ENCODE results near the gene PDZRN4.
"Not testable (repeated sequence)": the region's sequence is repeated elsewhere in the genome, so short reads cannot be mapped to it uniquely, and the experiment has no call there.

Gene PDZRN4

GRCh38 chr12:41548926-41549325 is 360.8 kb downstream of the PDZRN4 start:
- in situ Hi-C loops (cut with MboI; ENCODE audit: low sequenced_read_pairs) = no loop called here

DNA sequence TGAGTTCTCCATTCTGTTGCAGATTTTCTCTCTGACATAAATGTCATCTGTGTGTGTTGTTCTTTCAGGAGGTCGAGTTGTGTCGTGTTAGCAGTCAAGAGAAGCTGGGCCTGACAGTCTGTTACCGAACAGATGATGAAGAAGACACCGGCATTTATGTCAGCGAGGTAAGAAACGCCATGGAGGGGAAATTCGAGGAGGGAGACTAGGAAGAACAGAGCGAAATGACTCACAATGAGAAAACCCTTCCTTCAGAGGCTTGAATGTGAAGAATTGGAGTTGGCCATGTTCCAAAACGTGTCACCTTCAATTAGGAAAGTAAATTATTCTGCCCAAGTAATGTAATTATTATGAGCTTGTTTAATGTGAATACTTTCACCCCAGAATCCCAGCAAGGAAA is 364.5 kb downstream of the PDZRN4 start:
- in situ Hi-C loops (cut with MboI; ENCODE audit: low sequenced_read_pairs) = no loop called here

- in situ Hi-C loops (cut with MboI; ENCODE audit: low sequenced_read_pairs) = no loop called here
These were observed 368.1 kb downstream of the PDZRN4 start for GRCh38 chr12:41556176-41556575.

DNA sequence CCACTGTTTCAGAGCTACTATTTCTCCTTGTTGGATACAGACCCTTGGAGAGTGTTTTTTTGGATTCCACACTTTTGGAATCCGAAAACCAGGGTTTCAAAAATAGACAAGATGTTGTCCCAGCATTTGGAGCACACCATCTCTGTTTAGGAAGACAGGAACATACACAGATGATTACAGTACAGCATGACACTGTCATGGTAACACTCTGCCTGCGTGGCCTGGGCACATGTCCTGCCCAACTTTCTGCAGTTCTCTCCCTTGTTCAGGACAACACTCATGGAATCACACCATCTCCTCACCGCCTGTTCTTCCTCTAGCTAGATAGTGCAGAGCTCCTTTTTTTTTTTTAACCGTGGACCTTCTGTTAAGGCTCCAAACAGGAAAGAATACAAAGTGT is 369.2 kb downstream of the PDZRN4 start:
- in situ Hi-C loops (cut with MboI; ENCODE audit: low sequenced_read_pairs) = no loop called here

DNA sequence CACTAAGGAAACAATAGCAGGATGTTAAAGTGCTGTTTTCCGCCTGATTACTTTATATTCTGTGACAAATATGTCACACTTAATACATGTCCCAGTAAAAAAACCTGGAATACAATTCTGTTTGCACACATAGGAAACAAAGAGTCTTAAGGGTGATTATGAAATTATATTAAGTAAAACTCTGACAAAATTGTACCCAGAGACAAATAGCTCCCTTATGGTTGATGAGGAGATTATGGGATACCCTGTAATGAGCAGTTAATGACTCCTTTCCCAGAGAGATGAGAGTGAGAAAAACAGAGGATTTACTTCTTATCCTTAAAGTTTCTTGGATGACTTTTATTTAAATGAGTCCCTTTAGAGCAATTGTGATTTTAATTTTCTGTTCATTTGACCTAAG is 370.6 kb downstream of the PDZRN4 start:
- in situ Hi-C loops (cut with MboI; ENCODE audit: low sequenced_read_pairs) = no loop called here

GRCh38 chr12:41563051-41563450 is 374.9 kb downstream of the PDZRN4 start:
- in situ Hi-C loops (cut with MboI; ENCODE audit: low sequenced_read_pairs) = no loop called here

DNA sequence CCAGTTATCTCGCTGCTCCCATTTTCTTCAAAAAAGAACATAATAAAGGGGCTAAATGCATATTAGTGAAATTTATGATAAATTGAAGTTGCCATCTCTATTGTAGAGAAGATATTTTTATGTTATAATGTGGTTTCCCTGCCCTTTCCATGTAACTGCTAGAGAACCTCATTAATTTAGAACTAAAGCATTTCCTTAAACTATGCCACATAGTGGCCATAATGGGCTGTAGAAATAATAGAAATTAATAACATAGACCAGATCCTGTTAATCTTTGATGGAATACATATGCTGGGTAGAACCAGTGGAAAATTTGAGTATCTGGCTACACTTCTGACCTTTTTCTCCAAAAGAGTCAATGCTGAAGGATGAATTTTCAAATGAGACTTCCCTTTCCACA is 376.7 kb downstream of the PDZRN4 start:
- in situ Hi-C loops (cut with MboI; ENCODE audit: low sequenced_read_pairs) = no loop called here

DNA sequence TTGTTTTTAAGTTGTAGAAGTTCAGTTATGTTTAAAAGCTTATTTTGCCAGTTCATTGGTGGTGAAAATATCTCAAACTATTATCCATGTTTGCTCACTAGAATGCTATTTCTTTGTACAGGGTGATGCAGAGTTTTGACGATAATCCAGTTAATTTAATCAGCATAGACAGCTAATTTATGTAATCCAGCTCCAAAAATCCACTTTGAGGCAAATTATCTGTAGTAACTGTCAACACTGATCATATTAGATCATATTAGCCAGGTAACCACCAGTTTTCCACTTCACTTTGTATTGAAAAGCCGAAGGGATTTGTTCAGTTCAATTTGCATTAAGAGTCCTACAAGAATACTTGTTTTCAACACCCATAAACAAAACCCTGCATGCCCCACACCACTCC is 378.6 kb downstream of the PDZRN4 start:
- in situ Hi-C loops (cut with MboI; ENCODE audit: low sequenced_read_pairs) = no loop called here

DNA sequence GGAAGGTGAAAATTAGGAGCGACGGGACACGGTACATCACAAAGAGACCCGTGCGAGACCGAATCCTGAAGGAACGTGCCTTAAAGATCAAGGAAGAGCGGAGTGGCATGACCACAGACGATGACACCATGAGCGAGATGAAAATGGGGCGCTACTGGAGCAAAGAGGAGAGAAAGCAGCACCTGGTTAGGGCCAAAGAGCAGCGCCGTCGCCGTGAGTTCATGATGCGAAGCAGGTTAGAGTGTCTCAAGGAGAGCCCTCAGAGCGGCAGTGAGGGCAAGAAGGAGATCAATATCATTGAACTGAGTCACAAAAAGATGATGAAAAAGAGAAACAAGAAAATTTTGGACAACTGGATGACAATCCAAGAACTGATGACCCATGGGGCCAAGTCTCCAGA is 385.3 kb downstream of the PDZRN4 start:
- in situ Hi-C loops (cut with MboI; ENCODE audit: low sequenced_read_pairs) = no loop called here

- in situ Hi-C loops (cut with MboI; ENCODE audit: low sequenced_read_pairs) = no loop called here
These were observed 388.8 kb downstream of the PDZRN4 start for GRCh38 chr12:41576925-41577324.

DNA sequence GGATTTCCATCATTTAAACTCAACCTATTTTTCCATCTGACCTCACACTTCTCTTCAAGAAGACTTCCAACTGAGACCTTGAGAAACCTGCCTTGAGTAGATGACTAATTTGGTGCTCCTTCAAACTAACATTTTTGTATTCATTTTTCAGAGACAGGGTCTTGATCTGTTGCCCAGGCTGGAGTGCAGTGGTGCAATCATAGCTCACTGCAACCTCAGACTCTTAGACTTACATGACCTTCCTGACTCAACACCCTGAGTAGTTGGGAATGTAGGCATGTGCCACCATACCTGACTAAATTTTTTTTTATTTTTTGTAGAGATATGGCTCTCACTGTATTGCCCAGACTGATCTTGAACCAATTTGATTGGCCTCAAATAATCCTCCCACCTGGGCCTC is 389.9 kb downstream of the PDZRN4 start:
- in situ Hi-C loops (cut with MboI; ENCODE audit: low sequenced_read_pairs) = no loop called here

- in situ Hi-C loops (cut with MboI; ENCODE audit: low sequenced_read_pairs) = no loop called here
These were observed 397.7 kb downstream of the PDZRN4 start for GRCh38 chr12:41585784-41586183.

DNA sequence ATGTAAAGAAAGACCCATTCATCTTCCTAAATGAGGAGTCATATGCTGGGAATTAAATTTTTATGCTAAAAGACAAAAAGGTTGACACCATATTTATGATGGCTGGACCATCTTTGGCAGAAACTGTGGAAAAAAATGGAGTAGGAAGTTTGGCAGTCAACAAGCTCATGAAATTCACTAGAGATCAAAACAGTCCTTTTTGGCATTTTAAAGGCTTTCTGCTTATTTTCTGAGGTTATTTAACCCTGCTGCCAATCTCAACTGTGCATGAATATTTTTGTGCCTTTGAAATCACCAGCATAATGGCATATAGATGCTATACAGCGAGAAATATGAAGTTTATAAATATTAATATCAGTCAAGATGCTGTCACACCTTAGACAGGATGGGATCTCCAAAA is 399.5 kb downstream of the PDZRN4 start:
- in situ Hi-C loops (cut with MboI; ENCODE audit: low sequenced_read_pairs) = no loop called here

DNA sequence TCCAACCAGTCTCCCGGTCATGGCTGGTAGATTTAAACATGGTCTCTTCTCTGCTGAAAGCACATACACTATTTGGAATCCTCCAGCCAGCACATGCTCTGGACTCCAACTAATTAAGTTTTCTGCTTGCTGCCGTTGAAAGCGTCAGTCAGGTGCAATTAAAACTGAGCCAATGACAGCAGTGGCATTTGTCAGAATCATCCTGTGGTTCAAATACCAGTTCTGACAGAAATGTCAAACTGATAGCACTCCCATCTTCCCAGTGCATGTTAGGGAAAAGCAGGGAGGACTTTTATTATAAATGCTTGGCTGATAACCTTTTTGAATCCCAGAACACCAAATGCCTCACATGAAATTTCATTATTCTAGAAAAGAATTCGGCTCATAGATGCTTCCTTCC is 401.8 kb downstream of the PDZRN4 start:
- in situ Hi-C loops (cut with MboI; ENCODE audit: low sequenced_read_pairs) = no loop called here

- in situ Hi-C loops (cut with MboI; ENCODE audit: low sequenced_read_pairs) = no loop called here
These were observed 408.1 kb downstream of the PDZRN4 start for GRCh38 chr12:41596190-41596589.

GRCh38 chr12:41604830-41605229 is 416.7 kb downstream of the PDZRN4 start:
- in situ Hi-C loops (cut with MboI; ENCODE audit: low sequenced_read_pairs) = no loop called here

- in situ Hi-C loops (cut with MboI; ENCODE audit: low sequenced_read_pairs) = no loop called here
These were observed 417.6 kb downstream of the PDZRN4 start for GRCh38 chr12:41605545-41606305.

DNA sequence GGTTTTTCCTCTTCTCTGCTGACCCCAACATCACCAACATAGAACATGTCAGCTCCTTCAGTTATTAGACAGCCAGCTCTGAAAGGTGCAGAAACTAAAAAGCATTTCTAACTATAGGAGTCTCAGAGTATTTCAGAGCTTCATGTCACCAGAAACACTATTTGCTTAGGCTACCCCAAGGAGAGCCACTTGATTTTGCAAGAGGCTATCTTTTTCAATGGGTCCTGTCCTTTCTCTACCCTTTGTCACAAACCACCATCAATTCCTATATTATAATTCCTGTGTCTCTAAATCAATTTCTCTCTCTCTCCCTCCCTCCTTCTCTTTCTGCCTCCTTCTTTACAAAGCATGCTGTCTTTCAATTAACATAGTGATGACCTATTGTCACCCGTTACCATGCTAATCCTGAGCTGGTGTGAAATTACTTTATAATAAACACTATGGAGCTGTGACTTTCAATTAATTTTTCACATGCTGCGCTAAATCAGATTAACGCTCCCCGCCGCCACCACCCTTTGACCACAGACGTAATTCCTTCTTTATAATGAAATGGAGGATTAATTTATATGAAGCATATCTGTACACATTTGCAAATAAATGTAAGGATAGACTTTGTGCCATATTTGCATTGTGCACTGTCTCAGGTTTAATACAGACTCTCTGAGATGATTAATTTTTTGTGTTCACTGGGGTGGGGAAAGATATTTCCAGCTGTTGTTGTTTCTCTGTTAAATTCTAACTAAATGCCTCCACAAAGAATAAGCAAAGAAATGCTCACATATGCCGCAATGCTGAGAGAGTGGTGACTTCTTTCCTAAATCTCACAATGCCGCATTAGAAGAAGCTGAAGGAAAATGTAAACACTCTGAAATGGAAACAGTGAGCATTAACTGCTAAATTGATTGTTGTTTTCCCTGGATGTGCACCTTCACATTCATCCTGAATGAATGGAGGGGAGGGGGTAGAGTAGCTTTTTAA is 418.6 kb downstream of the PDZRN4 start:
- in situ Hi-C loops (cut with MboI; ENCODE audit: low sequenced_read_pairs) = no loop called here

DNA sequence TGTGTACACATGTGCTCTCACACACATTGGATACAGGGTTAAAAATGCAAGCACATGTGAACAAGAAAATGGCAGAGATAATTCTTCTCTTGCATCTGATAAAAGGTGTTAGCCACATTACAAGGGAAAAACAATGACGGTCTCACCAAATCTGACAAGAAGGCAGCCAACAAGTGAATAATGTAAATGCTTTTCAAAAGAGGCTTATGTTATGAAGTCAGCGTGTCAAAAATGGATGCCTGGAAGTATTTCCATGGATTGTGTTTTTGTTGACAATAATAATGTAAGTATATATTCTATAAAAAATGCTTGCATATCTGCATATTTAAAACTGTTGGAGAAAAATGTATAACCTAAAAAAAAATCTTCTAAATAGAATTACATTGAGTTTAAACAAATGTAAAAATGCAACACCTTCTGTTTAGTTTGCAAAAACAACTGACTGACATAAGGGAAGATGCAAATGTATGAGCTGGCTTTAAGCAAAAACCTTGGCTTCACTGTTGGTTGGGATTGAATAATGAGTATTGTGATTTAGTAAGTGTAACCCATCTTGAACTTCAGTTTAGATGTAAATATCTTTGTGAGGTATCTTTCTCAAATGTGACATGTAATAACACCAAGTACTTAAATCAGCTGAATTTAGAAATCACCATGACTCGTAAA is 424.9 kb downstream of the PDZRN4 start:
- in situ Hi-C loops (cut with MboI; ENCODE audit: low sequenced_read_pairs) = no loop called here

GRCh38 chr12:41615174-41615573 is 427.1 kb downstream of the PDZRN4 start:
- in situ Hi-C loops (cut with MboI; ENCODE audit: low sequenced_read_pairs) = not testable (repeated sequence)

DNA sequence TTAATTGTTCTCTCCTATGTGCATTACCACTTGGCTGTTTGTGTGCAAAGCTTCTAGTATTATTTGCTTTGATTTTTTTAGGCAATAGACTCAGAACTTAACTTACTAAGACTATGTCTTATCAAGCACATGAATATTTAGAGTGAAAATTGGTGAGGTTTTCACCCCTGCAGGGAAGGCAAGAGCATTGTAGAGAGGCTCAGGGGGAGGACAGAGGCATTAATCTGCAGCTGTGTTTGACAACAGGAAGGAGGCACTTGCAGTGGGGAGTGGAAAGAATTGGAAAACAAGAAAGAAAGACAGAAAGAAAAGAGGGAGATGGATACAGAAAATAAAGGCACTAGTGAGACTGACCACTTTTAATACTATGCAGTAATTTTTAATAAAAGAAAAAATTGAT is 431.6 kb downstream of the PDZRN4 start:
- in situ Hi-C loops (cut with MboI; ENCODE audit: low sequenced_read_pairs) = no loop called here

All from hTERT RPE-1 (cell line).